ENCODE results near the gene DSTYK.

DNA sequence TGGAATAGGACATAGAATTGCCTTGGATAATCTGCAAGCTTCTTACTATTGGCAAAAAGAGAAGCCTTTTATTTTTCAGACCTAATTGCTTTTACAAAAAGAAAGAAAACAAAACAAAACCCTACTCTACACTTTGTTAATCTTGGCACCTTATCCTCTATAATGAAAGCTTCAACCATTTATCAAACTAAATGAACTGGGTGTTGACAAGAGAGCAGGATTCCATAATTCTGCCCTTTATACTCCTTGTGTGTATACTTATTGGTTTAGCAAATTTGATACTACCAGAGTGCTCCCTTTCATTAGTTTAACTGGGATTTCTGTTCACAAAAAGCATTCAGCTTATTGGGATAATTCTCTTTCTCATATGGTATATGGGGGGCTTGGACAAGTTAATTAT, 13.2 kb upstream of the DSTYK start:
- TF ChIP-seq, protein P1, sequence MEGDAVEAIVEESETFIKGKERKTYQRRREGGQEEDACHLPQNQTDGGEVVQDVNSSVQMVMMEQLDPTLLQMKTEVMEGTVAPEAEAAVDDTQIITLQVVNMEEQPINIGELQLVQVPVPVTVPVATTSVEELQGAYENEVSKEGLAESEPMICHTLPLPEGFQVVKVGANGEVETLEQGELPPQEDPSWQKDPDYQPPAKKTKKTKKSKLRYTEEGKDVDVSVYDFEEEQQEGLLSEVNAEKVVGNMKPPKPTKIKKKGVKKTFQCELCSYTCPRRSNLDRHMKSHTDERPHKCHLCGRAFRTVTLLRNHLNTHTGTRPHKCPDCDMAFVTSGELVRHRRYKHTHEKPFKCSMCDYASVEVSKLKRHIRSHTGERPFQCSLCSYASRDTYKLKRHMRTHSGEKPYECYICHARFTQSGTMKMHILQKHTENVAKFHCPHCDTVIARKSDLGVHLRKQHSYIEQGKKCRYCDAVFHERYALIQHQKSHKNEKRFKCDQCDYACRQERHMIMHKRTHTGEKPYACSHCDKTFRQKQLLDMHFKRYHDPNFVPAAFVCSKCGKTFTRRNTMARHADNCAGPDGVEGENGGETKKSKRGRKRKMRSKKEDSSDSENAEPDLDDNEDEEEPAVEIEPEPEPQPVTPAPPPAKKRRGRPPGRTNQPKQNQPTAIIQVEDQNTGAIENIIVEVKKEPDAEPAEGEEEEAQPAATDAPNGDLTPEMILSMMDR (conservative IDR thresholded peaks at IDR 0.05; ENCODE audit: low read length), result no peak
- no peak for TF ChIP-seq EZH2phosphoT487 (IDR thresholded peaks at IDR 0.05; ENCODE audit: borderline replicate concordance)
